NCI-H128 (cell line): ENCODE measurements around the gene SCGB1C1.
"Not testable (repeated sequence)": the region's sequence is repeated elsewhere in the genome, so short reads cannot be mapped to it uniquely, and the experiment has no call there.

ENCODE experiments used
- DNase-seq: peaks from one replicate; lab custom pipeline; 2025; ENCODE audit not compliant: unreplicated experiment; lab: John Stamatoyannopoulos, UW

The SCGB1C1 gene

DNA sequence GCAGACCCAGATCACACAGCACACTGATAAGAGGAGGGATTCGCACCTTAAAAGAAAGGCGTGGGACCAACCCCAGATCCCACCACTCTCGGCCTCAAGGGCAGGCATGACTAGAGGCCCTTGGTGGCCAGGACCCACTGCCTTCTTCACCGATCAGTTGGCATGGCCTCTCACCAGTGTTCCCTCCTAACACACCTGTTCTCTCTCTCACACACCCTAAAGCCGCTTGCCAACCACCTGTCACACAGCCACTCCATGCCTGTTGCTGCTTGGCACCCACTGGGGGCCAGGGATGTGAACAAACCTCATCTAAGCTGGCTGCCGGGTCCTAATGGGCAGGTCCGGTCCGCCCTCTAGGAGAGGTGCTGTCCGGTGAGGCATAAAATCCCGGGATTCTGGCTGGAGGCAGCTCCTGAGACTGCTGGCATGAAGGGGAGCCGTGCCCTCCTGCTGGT, at the start of gene SCGB1C1:
SCGB1C1 (plus strand) TSS at position 405 of the 455 bp plus-strand sequence; CDS start at position 427, 22 bp downstream.
- DNase-seq, result not testable (repeated sequence)

DNA sequence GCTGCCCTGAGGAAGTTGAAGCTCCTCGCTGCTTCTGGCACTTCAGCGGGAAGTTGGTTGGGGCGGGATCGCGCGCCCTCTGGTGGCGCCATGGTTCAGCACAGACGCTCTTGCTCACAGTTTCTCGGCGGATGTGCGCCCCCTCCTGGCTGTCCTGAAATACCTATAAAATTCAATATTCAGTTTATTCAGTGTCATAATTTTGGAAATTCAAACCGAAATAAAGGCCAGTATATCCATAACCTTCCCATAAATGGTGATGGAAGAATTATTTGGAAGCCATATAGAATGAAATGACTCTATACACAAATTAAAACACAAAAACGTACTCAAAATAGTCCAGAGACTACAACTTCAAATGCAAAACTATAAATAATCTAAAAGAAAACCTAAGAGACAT, 12.6 kb upstream of the SCGB1C1 start:
- not testable (repeated sequence) for DNase-seq

DNA sequence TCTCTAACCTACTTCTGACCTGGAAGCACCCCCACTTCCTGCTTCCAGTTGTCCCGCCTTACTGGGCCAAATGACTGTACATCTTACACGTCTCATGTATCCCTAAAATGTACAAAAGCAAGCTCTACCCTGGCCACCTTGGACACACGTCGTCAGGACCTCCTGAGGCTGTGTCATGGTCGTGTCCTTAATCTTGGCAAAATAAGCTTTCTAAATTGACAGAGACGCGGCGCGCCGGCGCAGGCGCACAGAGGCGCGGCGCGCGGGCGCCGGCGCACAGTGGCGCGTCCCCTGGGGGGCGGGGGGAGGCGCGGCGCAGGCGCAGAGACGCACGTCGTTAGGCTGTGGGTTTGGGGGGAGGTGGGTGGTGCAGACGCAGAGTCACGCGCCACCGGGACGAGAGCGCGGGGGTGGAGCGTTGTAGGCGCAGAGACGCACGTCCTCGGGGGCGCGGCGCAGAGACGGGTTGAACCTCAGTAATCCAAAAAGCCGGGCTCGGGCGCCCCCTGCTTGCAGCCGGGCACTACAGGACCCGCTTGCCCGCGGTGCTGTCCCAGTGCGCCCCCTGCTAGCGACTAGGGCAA, 3.6 kb upstream of the SCGB1C1 start:
- not testable (repeated sequence) for DNase-seq

DNA sequence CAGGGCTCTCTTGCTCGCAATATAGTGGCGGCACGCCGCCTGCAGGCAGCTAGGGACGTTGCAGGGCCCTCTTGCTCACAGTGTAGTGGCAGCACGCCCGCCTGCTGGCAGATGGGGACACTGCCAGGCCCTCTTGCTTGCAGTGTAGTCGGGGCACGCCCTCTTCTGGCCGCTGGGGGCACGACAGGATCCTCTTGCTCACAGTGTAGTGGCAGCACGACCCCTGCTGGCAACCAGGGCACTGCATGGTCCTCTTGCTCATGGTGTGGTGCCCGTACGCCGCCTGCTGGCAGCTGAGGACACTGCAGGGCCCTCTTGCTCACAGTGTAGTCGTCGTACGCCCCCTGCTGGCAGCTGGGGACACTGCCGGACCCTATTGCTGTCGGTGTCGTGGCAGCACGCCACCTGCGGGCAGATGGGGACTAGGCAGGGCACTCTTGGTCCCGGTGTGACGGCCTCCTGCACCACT, 3.0 kb upstream of the SCGB1C1 start:
- not testable (repeated sequence) for DNase-seq

DNA sequence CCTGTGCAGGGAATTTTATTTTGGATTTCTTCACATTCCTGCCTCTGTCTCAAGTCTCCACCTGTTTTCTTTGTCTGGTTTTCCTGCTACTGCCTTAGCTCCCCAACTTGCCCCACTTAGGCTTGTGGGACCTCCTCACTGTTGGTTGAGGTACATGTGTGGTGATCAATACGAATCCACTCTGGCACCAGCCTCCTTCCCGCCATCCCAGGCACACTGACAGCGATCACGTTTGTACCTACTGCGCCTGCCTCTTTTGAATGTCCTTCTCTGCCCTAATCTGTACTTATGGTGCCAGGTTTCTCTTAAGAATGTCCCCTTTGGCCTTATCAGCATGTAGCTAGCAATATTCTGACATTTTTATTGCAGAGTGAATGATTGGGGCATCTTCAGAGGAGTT, 2.3 kb upstream of the SCGB1C1 start:
- not testable (repeated sequence) for DNase-seq

DNA sequence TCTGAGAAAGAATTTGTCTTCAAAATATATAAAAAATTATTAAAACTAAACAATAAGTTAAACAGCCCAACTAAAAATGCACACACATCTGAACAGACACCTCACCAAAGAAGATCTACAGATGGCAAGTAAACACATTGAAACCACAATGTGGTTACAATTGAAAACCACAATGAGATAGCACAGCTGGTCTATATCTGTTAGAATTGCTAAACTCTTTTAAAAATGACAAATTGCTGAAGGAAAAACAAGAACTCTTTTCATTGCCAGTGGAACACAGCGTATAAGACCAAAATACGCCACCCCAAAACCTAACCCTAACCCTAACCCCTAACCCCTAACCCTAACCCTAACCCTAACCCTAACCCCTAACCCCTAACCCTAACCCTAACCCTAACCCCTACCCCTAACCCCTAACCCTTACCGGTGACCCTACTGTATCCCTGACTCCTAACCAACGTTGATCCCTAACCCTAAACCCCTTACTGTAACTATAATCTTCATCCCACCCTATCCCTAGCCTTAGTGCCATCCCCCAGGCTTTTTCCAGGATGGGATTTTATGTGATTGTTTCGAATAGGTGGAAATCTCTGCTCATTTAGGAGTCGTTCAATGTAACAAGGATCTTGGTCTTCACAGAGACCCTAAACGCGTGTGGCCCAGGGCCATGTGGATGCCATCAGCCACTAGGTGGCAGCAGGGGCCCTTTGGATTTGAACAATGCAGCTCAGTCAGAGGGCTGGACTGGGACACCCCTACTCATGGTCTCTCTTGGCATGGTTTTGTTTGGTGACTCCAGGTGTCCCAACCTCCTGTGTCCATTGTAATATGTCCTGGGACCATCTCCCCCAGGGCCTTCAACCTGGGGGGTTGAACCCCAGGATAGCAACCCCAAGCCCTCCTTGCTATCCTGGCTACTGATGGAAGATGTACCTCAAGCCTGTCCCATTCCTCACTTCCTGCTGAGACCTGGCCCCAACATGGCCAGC, 1.1 kb upstream of the SCGB1C1 start:
- DNase-seq, result not testable (repeated sequence)

DNA sequence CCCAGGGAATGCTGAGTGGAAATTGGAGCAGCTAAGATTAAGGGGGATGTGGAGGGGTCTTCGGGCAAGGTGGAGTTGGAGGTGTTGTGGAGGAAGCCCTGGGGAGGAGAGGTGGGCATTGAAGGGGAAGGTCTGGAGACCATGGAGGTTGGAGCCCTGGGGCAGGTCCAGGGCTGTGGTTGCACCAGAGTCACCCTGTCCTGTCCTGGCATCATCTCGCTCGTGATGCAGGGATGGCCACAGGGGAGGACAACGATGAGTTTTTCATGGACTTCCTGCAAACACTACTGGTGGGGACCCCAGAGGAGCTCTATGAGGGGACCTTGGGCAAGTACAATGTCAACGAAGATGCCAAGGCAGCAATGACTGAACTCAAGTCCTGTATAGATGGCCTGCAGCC, 603 bp downstream of the SCGB1C1 start:
- not testable (repeated sequence) for DNase-seq

DNA sequence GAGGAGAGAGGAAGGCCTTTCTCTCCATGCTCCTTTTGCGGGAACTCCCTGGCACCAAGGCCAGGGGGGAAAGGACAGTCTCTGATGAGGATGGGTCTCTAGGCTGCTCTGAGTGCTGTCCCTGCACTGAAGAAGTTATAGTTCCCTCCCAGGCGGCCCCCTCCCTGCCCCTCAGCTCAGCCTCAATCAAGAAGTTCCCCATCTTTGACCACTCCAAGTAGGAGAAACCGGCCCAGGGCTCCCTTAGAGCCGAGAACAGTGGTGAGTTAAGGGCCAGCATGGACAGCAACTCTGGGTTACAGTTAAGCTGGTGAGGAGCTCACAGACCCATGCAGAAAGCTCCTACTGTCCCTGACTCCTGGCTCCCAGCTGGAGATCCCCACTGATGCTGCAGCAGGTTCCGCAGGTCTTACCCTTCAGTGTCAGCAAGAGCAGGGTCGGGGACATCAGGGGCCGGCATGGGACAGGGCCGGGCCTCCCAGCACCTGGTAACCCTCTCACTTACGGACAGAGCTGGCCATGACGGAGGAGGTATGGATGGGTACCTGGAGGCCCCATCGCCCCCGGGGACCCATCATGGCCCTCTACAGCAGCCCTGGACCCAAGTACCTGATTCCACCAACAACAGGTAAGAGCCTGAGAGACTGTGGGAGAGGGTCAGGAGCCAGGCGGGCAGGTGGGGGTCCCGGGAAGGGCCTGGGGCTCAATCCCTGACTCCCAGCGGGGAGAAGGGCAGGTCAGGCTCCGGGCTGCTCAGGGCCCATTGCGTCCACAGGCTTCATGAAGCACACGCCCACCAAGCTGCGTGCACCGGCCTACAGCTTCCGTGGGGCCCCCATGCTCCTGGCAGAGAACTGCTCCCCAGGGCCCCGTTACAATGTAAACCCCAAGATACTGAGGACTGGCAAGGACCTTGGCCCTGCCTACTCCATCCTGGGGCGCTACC, 4.2 kb downstream of the SCGB1C1 start:
- no peak for DNase-seq

DNA sequence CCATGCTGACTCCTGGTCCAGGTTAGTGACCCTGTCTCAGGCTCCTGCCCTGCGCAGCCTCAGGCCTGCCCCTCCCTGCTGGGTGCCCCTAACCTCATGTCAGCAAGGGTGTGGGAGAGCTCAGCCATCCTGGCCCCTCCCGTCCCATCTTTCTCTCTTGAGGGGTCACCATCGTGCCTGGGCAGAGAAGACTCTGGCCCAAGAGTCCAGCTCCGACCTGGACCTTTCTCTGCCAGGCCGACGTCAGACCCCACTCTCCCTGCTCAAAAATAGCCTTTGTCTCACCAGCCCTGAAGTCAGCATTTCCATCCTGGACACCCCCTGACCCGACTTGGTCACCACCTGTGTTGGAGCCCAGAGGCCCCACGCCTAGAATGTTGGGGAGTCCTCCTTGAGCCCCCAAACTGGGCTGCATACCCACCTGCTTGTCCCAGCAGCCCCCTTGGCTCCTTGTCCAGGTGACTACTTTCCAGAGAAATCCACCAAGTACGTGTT, 4.9 kb downstream of the SCGB1C1 start:
- DNase-seq, result no peak

DNA sequence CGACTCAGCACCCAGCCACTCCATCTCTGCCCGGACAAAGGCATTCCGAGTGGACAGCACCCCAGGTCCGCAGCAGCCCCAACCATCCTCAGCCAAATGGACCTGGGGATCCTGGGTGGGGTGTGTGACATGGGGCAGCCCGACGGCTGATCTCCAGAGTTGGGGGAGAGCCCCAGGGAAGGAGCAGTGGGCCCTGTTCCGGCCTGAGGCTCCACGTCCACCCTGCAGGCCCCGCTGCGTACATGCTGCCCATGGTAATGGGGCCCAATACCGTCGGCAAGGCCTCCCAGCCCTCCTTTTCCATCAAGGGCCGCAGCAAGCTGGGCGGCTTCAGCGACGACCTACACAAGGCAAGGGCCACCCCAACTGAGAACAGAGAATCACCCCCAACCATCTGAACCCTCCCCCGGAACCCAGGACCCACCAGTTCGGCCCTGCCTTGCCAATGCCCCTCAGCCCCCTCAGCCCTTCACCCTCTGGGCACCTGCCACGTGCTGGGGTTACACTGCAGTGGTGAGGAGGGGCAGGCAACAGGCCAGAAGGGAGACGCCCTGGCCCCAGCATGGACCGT, 5.4 kb downstream of the SCGB1C1 start:
- DNase-seq, result no peak

DNA sequence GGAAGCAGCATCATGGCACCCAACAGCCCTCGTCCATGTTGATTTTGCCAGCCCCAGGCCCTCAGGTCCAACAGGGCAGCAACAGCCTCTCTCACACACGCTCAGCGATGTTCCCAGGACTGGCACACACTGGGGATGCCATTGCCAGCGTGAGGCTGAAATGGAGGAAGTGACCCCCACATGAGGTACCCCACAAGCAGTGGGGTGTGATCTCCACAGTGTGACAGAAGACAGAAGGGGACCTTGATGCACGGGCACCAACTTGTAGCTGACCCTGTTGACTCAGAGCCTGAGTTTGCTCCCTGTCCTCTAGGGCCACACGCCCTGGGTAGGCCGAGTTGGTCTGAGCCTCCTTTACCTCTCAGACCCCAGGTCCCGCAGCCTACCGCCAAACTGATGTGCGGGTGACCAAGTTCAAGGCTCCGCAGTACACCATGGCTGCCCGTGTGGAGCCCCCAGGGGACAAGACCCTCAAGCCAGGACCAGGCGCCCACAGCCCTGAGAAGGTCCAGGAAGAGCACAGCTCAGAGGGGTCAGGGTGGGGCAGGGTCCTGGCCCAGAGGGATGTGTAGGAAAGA, 6.2 kb downstream of the SCGB1C1 start:
- no peak for DNase-seq

DNA sequence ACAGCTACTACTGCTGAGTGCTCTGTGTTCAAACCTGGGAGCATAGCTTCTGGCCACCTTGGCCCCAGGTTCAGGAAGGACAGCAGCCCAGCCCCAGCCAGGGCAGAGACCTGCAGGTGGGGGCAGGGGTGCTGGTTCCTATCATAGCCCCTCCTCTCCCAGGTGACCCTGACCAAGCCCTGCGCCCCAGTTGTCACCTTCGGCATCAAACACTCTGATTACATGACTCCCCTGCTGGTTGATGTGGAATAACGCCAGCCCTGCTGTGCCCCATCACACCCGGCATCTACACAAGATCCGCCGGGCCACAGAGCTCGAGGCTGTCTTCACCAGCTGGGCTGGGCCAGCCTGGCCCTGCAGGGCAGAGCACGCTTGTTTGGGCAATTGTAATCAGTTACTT, 6.9 kb downstream of the SCGB1C1 start:
- DNase-seq, result no peak

DNA sequence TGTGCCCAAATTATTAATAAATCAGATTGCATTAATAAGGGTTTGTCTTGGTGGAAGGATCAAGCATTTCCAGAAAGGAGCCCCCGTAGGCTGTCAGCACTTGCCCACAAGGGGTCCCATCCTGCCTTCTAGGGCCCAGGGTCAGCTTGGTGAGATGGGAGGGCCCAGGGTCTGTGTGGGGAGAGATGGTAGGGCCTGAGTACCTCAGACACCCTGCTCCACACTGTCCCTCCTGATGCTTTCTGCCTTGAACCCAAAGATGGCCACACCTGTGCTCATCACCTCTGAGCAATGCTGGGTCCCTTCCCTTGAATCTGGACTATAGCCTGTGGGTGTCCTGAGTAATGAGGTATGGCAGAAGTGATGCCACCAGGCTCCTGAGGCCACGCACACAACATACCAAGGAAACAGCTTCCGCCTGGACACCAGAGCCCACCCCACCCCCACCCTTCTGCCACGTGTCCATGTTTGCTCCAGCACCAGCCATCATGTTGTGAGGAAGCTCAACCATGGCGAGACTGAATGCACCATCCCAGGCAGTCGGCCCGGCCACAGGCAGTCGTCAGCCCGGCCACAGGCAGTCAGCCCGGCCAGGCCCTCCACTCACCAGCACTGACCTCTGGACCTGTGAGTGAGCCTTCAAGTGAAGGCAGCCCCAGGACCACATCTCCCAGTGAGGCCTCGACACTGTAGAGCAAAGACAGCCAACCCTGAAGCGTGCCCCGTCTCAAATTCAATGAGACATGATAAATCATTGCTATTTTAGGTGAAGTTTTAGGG, 7.5 kb downstream of the SCGB1C1 start:
- DNase-seq, result no peak

DNA sequence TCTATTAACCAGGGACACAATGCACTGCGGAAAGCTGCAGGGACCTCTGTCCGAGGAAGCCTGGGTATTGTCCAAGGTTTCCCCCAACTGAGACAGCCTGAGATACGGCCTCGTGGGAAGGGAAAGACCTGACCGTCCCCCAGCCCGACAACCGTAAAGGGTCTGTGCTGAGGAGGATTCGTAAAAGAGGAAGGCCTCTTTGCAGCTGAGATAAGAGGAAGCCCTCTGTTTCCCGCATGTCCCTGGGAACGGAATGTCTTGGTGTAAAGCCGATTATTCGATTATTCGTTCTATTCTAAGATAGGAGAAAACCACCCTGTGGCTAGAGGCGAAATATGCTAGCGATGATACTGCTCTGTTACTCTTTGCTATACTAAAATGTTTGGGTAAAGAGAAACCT, 9.1 kb downstream of the SCGB1C1 start:
- DNase-seq, result no peak

DNA sequence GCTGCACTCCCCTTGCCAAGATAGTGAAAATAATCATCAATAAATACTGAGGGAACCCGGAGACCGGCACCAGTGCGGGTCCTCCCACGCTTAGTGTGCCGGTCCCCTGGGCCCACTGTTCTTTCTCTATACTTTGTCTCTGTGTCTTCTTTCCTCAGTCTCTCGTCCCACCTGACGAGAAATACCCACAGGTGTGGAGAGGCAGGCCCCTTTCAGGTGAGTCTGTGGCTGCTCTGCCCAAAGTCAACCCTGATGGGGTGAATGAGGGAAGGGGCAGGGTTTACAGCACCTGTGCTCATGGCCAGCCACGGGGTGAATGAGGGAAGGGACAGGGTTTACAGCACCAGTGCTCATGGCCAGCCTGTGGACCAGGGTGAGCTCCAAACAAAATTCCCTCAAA, 9.6 kb downstream of the SCGB1C1 start:
- no peak for DNase-seq

DNA sequence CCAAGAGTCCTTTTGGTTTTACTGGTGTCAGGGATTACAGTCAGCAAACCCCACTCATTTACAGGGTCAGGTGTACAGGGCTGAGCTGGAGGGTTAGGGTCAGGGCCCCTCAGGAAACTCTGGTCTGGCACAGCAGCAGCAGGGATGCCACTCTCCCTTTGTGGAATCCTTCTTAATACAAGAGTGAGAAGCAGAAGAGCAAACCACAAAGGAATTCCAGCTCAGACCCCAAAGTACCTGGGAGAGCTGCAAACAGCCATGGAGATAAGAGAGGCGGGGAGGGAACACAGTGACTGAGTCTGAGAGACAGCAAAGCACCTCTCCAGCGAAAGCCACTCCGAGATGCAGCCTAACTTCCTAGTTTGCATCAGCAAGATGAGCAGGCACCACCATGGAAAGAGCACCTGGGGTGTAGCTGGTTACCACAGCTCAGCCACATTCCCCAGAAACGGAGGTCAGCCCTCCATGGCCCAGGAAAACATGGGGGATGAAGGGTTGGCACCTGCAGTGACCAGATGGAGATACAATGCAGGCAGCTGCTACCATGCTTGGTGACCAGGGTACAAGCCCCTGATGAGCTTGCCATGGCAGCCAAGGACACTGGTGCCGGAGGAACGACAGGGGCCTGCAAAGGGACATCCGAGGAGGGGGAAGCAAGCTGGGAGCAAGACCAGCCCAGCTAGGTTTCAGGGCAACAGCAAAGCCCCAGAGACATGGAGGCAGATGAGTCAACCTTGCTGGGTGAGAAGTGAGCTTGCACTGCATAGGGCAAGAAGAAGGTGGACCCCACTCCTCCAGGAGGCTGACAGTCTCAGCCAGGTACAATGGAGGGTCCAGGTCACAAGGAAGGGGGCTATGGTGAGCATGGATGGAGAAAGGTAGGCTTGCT, 10.4 kb downstream of the SCGB1C1 start:
- DNase-seq, result no peak

DNA sequence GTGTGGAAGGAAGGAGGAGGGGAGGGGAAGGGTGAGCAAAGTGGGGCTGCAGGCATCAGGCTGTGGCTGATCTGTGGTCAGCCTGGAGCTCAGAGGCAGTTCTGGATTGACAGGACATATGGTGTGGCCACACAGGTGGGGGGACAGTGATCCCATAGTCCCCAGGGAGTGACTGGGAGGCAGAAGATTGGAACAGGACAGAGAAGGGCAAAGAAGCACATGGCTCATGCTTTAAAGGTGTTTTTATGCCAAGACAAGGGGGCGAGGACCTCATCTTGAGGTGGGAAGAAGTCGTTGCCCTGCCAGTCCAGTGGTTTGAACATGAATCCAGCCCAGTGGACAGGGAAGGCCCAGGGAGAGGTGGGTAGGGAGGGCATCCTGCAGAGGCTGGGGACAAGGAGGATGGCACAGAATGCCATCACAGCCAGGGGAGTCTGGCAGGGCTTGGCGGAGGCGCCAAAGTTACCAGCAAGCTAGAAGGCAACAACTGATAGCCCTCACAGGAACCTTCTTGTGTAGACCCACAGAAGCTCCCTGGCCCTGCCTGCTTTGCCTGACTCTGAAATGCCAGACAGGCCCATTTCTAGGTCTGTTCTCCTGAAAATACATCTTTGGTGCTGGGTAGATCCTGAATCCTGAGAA, 11.2 kb downstream of the SCGB1C1 start:
- DNase-seq, result no peak

DNA sequence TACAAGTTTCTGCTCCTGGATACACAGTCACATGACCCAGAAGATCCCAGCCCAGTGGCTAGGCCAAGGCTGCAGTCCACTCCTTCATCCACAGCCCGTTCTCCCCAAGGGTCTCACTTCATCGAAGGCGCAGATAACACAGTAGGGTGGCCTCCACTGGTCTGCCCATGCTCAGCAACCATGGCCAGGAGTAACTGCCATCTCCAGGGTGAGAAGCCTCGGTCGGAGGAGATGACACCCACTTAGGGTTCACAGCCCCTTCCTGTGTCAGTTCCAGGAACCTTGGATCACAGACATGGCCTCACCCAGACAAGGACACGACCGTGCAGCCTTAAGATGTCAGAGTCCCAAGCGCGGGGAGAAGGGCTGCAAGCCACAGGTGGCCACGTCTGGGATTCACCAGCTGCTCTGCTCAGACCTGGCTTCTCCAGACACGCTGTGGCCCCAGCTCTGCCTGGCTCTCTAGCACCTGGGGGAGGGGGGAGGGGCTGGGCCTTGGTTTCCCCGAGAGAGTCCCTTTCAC, 11.8 kb downstream of the SCGB1C1 start:
- no peak for DNase-seq
